HepG2 (cell line): ENCODE measurements around the gene NFAT5. TPM values are rescaled to one million over a fixed set of nuclear protein-coding genes. Genes with fewer than 3 reads are reported as not detected.
A peak's percentile ranks its signal among the peaks of the same experiment; 100 is the strongest.

Experiments
- BHLHE40 ChIP-seq: IDR thresholded peaks from 2 replicates; pipeline ENCODE4 v1.6.1; 2011; ENCODE audit warnings: low read length, improper control_type of control experiment
- CCDC6 ChIP-seq: sonication (generic); formaldehyde crosslinking; IDR thresholded peaks from 2 replicates; pipeline ENCODE4 v1.8.1; 2022; ENCODE audit warnings: mild to moderate bottlenecking, missing genetic modification reagents, moderate library complexity
- KDM4B ChIP-seq: sonication (generic); formaldehyde crosslinking; IDR thresholded peaks from 2 replicates; pipeline ENCODE4 v1.4.0; 2020; ENCODE audit warnings: missing genetic modification reagents
- MAZ ChIP-seq, 2 experiments: sonication (generic) in 1 of 2; formaldehyde crosslinking in 1 of 2; IDR thresholded peaks; 2 replicates each; pipeline versions ENCODE4 v1.5.0 to v1.6.1; 2012 to 2020; ENCODE audit warnings: low read depth in 2 of 2, mild to moderate bottlenecking in 2 of 2, borderline replicate concordance in 1 of 2, improper control_type of control experiment in 1 of 2, low read length in 1 of 2, missing genetic modification reagents in 1 of 2, moderate library complexity in 1 of 2
- NFKB2 ChIP-seq: sonication (generic); formaldehyde crosslinking; IDR thresholded peaks from 2 replicates; pipeline ENCODE4 v1.4.0; 2020; ENCODE audit warnings: missing genetic modification reagents, borderline replicate concordance
- NR2F6 ChIP-seq, 2 experiments: IDR thresholded peaks; 2 replicates each; pipeline ENCODE4 v1.6.1; 2016; ENCODE audit warnings: antibody characterized with exemption in 1 of 2, mild to moderate bottlenecking in 1 of 2
- PITX1 ChIP-seq: sonication (generic); formaldehyde crosslinking; IDR thresholded peaks from 2 replicates; pipeline ENCODE4 v1.5.1; 2020; ENCODE audit warnings: mild to moderate bottlenecking, missing genetic modification reagents
- SALL2 ChIP-seq: sonication (generic); formaldehyde crosslinking; IDR thresholded peaks from 2 replicates; pipeline ENCODE4 v1.8.1; 2023; ENCODE audit warnings: mild to moderate bottlenecking, missing genetic modification reagents, inconsistent platforms
- SMYD3 ChIP-seq: sonication (generic); formaldehyde crosslinking; IDR thresholded peaks from 2 replicates; pipeline ENCODE4 v1.8.1; 2023; ENCODE audit warnings: mild to moderate bottlenecking, missing genetic modification reagents
- SYNCRIP ChIP-seq: fragments of 200-400 bp; formaldehyde crosslinking; IDR thresholded peaks from 2 replicates; pipeline ENCODE4 v1.6.1; 2018; ENCODE audit warnings: mild to moderate bottlenecking, low read depth, low read length; ENCODE audit not compliant: insufficient read depth
- TCF7L2 ChIP-seq: IDR thresholded peaks from 2 replicates; pipeline ENCODE4 v1.6.1; 2011; ENCODE audit warnings: mild to moderate bottlenecking, low read depth, low read length, moderate library complexity
- TEAD2 ChIP-seq: sonication (generic); formaldehyde crosslinking; IDR thresholded peaks from 2 replicates; pipeline ENCODE4 v1.9.0; 2021; ENCODE audit warnings: missing genetic modification reagents
- ZBTB3 ChIP-seq: sonication (generic); formaldehyde crosslinking; IDR thresholded peaks from 2 replicates; pipeline ENCODE4 v1.4.0; 2020; ENCODE audit warnings: low read depth, mild to moderate bottlenecking, moderate library complexity, missing genetic modification reagents, borderline replicate concordance
- ZFP36L2 ChIP-seq: sonication (generic); formaldehyde crosslinking; IDR thresholded peaks from 2 replicates; pipeline ENCODE4 v1.4.0; 2020; ENCODE audit warnings: missing genetic modification reagents
- ZMYM4 ChIP-seq: sonication (generic); formaldehyde crosslinking; IDR thresholded peaks from 2 replicates; pipeline ENCODE4 v1.8.1; 2023; ENCODE audit warnings: mild to moderate bottlenecking, missing genetic modification reagents
- ZNF343 ChIP-seq: sonication (generic); formaldehyde crosslinking; IDR thresholded peaks from 2 replicates; pipeline ENCODE4 v1.4.0; 2020; ENCODE audit warnings: mild to moderate bottlenecking, missing genetic modification reagents
- polyA plus RNA-seq, 8 experiments: library from polyadenylated mRNA; depleted of rRNA in 3 of 8; stranded (reverse) in 7 of 8; unstranded in 1 of 8; fragments of >200 nt; fragmentation: Illumina TruSeq in 4 of 8; extraction: Trizol in 4 of 8; gene quantifications; 2 replicates each; pipeline versions ENCODE4 v1.2.1 to v1.2.3, GENCODE V29; 2011 to 2016; ENCODE audit warnings: low read depth in 4 of 8, missing spikeins in 1 of 8, mixed read lengths in 1 of 8; ENCODE audit not compliant: insufficient read depth in 1 of 8
- total RNA-seq, 5 experiments: library from RNA; depleted of rRNA; stranded (reverse); fragments of >200 nt; fragmentation: Illumina TruSeq; extraction: Trizol; gene quantifications; 2 replicates each; pipeline ENCODE4 v1.2.3, GENCODE V29; 2016; ENCODE audit warnings: low read depth in 1 of 5
- TF ChIP-seq, protein P1 (sequence below): sonication (generic); formaldehyde crosslinking; IDR thresholded peaks from 2 replicates; pipeline ENCODE4 v1.4.0; 2020; ENCODE audit warnings: missing genetic modification reagents, borderline replicate concordance
- TF ChIP-seq, protein P2 (sequence below), 2 experiments: sonication (generic) in 1 of 2; formaldehyde crosslinking in 1 of 2; IDR thresholded peaks; 2 replicates each; pipeline versions ENCODE4 v1.5.1 to v1.6.1; 2011 to 2020; ENCODE audit warnings: borderline replicate concordance in 1 of 2, low read depth in 1 of 2, low read length in 1 of 2, mild to moderate bottlenecking in 1 of 2, missing genetic modification reagents in 1 of 2, moderate library complexity in 1 of 2
- TF ChIP-seq, protein P3 (sequence below): IDR thresholded peaks from 2 replicates; pipeline ENCODE4 v1.6.1; 2016; ENCODE audit warnings: low read depth, control low read depth
- TF ChIP-seq, protein P4 (sequence below): sonication (generic); IDR thresholded peaks from 2 replicates; pipeline ENCODE4 v1.6.1; 2016; ENCODE audit warnings: low read depth, borderline replicate concordance
- TF ChIP-seq, protein P5 (sequence below): sonication (generic); formaldehyde crosslinking; IDR thresholded peaks from 2 replicates; pipeline ENCODE4 v1.4.0; 2020; ENCODE audit warnings: mild to moderate bottlenecking, missing genetic modification reagents

NFAT5 gene
- total and polyA plus RNA-seq, 2 of the 13 experiments (the other 11 are each of a cell fraction or from before 2014, with no cell fraction given): 20.5 to 54.3 TPM

DNA sequence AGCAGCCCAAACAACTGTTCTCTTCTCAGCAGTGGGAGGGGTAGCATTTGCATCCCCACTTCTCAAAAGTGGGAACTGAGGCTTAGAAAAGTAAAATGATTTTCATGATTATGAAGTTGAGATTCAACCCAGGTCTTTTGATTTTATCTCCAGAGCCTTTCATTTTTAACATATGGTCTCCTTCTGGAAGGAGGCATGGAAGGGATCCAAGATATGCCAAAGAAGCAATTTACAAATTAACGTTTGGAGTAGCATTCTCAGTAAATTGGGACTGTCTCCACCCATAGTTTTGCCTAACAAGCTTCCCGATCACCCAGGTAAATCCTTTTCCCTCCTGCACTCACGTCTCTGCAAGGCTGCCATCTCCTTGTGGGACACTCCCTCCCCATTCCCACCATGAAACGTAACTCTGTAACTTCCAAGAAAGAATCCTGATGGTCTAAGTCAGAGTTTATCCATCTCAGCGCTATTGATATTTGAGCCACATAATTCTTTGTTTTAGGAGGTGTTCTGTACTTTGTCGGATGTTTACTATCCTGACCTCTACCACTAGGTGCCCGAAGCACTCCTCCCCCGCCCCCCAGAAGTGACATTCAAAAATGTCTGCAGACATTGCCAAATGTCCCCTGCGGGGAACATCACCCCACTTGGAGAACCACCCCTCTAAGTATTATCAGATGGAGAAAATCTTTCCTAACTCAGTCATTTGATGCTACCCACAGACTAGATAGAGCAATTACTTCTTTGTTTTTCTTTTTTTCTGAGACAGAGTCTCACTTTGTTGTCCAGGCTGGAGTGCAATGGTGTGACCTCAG, 32.9 kb upstream of the NFAT5 start (continued):
- TF ChIP-seq, protein P1, sequence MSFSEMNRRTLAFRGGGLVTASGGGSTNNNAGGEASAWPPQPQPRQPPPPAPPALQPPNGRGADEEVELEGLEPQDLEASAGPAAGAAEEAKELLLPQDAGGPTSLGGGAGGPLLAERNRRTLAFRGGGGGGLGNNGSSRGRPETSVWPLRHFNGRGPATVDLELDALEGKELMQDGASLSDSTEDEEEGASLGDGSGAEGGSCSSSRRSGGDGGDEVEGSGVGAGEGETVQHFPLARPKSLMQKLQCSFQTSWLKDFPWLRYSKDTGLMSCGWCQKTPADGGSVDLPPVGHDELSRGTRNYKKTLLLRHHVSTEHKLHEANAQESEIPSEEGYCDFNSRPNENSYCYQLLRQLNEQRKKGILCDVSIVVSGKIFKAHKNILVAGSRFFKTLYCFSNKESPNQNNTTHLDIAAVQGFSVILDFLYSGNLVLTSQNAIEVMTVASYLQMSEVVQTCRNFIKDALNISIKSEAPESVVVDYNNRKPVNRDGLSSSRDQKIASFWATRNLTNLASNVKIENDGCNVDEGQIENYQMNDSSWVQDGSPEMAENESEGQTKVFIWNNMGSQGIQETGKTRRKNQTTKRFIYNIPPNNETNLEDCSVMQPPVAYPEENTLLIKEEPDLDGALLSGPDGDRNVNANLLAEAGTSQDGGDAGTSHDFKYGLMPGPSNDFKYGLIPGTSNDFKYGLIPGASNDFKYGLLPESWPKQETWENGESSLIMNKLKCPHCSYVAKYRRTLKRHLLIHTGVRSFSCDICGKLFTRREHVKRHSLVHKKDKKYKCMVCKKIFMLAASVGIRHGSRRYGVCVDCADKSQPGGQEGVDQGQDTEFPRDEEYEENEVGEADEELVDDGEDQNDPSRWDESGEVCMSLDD: no peak
- TF ChIP-seq TEAD2 (CRISPR knock-in tag) (no peak), ZMYM4 (CRISPR knock-in tag) (no peak), BHLHE40 (no peak), SMYD3 (CRISPR knock-in tag) (no peak), KDM4B (no peak), SYNCRIP (no peak), MAZ (IDR thresholded peaks at IDR 0.05; ENCODE audit: borderline replicate concordance, low read depth, low read length) (no peak), MAZ (CRISPR knock-in tag; IDR thresholded peaks at IDR 0.05; ENCODE audit: low read depth) (no peak), TCF7L2 (no peak), NR2F6 (IDR thresholded peaks at IDR 0.05) (no peak), NR2F6 (CRISPR knock-in tag; IDR thresholded peaks at IDR 0.05) (0 out of 2 replicates have a peak, but pooled peaks have one; percentile 26), NFKB2 (CRISPR knock-in tag) (no peak), PITX1 (CRISPR knock-in tag) (no peak), ZFP36L2 (CRISPR knock-in tag) (no peak), ZBTB3 (CRISPR knock-in tag) (no peak), ZNF343 (no peak), SALL2 (no peak), CCDC6 (CRISPR knock-in tag) (no peak)
- TF ChIP-seq, protein P2, sequence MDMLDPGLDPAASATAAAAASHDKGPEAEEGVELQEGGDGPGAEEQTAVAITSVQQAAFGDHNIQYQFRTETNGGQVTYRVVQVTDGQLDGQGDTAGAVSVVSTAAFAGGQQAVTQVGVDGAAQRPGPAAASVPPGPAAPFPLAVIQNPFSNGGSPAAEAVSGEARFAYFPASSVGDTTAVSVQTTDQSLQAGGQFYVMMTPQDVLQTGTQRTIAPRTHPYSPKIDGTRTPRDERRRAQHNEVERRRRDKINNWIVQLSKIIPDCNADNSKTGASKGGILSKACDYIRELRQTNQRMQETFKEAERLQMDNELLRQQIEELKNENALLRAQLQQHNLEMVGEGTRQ (IDR thresholded peaks at IDR 0.05; ENCODE audit: low read depth, low read length): no peak
- TF ChIP-seq, protein P2 (CRISPR knock-in tag; IDR thresholded peaks at IDR 0.05; ENCODE audit: borderline replicate concordance): no peak
- TF ChIP-seq, protein P3, sequence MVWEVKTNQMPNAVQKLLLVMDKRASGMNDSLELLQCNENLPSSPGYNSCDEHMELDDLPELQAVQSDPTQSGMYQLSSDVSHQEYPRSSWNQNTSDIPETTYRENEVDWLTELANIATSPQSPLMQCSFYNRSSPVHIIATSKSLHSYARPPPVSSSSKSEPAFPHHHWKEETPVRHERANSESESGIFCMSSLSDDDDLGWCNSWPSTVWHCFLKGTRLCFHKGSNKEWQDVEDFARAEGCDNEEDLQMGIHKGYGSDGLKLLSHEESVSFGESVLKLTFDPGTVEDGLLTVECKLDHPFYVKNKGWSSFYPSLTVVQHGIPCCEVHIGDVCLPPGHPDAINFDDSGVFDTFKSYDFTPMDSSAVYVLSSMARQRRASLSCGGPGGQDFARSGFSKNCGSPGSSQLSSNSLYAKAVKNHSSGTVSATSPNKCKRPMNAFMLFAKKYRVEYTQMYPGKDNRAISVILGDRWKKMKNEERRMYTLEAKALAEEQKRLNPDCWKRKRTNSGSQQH (CRISPR knock-in tag): no peak
- TF ChIP-seq, protein P4, sequence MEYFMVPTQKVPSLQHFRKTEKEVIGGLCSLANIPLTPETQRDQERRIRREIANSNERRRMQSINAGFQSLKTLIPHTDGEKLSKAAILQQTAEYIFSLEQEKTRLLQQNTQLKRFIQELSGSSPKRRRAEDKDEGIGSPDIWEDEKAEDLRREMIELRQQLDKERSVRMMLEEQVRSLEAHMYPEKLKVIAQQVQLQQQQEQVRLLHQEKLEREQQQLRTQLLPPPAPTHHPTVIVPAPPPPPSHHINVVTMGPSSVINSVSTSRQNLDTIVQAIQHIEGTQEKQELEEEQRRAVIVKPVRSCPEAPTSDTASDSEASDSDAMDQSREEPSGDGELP: no peak
- TF ChIP-seq, protein P5, sequence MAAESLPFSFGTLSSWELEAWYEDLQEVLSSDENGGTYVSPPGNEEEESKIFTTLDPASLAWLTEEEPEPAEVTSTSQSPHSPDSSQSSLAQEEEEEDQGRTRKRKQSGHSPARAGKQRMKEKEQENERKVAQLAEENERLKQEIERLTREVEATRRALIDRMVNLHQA: no peak
